H1 (cell line): ENCODE results near the gene WAC. TPM values are rescaled to one million over a fixed set of nuclear protein-coding genes. Genes with fewer than 3 reads are reported as not detected.

ENCODE experiments used
- CHD7 ChIP-seq: fragments of 300-600 bp; sonication (generic); IDR thresholded peaks from 2 replicates; pipeline ENCODE4 v1.7.1; 2012; ENCODE audit warnings: low read length, moderate library complexity, mild to moderate bottlenecking, inconsistent platforms; ENCODE audit not compliant: insufficient replicate concordance
- RFX5 ChIP-seq: IDR thresholded peaks from 2 replicates; pipeline ENCODE4 v1.6.1; 2011; ENCODE audit warnings: low read depth, low read length, improper control_type of control experiment, borderline replicate concordance
- polyA plus RNA-seq, 7 experiments: library from polyadenylated mRNA; depleted of rRNA in 3 of 7; stranded (reverse) in 5 of 7; unstranded in 2 of 7; fragments of >200 nt in 5 of 7; fragments of 200-250 nt in 2 of 7; gene quantifications; 1 replicate in 5 of 7; 2 replicates in 1 of 7; 4 replicates in 1 of 7; pipeline versions ENCODE4 v1.2.1 to v1.2.3, GENCODE V29; 2011 to 2013; ENCODE audit warnings: missing spikeins in 2 of 7, mixed read lengths in 2 of 7
- total RNA-seq: library from RNA; stranded (reverse); fragmentation: NEBNext Ultra II Directional; extraction: Animal tissue kit (Norgen Biotek cat#: 25700); gene quantifications from 2 replicates; pipeline ENCODE4 v1.2.1, GENCODE V29; 2021

The WAC gene
- total and polyA plus RNA-seq, 2 of the 8 experiments (the other 6 are each of a cell fraction or from before 2014, with no cell fraction given), result 72.9 to 128 TPM

GRCh38 chr10:28569506-28570159 is 36.7 kb downstream of the WAC start (continued):
- TF ChIP-seq CHD7 (no peak), RFX5 (no peak)
- TF ChIP-seq, all 59 proteins: peak for 0
